HUES64 (cell line): ENCODE data around the gene ARX.

Experiments used
- H3K27ac ChIP-seq: 2 replicates; pipeline ENCODE4 v1.7.0; 2013; ENCODE audit warnings: low read depth, low read length, inconsistent platforms
- H3K27me3 ChIP-seq: 2 replicates; pipeline ENCODE4 v1.6.1; 2013; ENCODE audit warnings: mild to moderate bottlenecking, low read length; ENCODE audit not compliant: insufficient read depth
- H3K36me3 ChIP-seq: 2 replicates; pipeline ENCODE4 v1.6.1; 2013; ENCODE audit warnings: mild to moderate bottlenecking, low read length; ENCODE audit not compliant: insufficient read depth
- H3K4me1 ChIP-seq: 2 replicates; pipeline ENCODE4 v1.6.1; 2013; ENCODE audit warnings: mild to moderate bottlenecking, low read length, moderate library complexity; ENCODE audit not compliant: insufficient read depth
- H3K4me3 ChIP-seq: 2 replicates; pipeline ENCODE4 v1.5.1; 2013; ENCODE audit warnings: mild to moderate bottlenecking, low read length, moderate library complexity
- H3K9ac ChIP-seq: 2 replicates; pipeline ENCODE4 v1.6.1; 2013; ENCODE audit warnings: mild to moderate bottlenecking, low read depth, low read length
- H3K9me3 ChIP-seq: 2 replicates; pipeline ENCODE4 v1.6.1; 2013; ENCODE audit warnings: low read depth, low read length; ENCODE audit not compliant: insufficient read depth
- WGBS: fragments of 150-250, 120-280 bp; methylation state at CpG from one replicate; pipeline ENCODE4 v1.1.7; 2013; ENCODE audit warnings: missing lambda C conversion rate; 5-methylcytosine and 5-hydroxymethylcytosine counted together

ARX gene

DNA sequence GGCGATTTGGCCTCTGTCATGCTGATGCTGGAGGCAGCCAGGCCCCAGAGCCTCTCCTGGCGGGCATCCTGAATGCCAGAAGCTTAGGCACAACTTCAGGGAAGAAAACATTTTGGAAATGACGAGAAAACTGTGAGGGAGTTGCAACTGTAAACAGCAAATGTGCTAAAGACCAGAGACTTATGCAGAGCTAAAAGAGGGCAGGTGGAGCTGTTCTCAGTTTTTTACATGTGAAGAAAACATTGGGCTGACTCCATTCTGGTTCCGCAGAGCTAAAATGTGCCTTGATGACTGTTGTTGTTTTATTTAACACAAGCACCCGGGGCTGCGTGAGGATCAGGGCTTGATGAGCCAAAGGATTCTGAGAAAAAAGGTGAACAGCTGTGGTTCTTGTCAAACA is 10.8 kb upstream of the ARX start:
- Histone ChIP-seq H3K9ac (no peak overlapping the region), H3K4me3 (no peak overlapping the region), H3K9me3 (no peaks in the 10 kb centered on the region), H3K27me3 (peaks cover 40% of the 10 kb centered on the region), H3K4me1 (peaks cover 7% of the 10 kb centered on the region; the same call in 1 of the 2 replicates), H3K27ac (no peak overlapping the region), H3K36me3 (no peaks in the 10 kb centered on the region)
- WGBS, result 67% methylated on average over 6 of the region's 6 CpGs

DNA sequence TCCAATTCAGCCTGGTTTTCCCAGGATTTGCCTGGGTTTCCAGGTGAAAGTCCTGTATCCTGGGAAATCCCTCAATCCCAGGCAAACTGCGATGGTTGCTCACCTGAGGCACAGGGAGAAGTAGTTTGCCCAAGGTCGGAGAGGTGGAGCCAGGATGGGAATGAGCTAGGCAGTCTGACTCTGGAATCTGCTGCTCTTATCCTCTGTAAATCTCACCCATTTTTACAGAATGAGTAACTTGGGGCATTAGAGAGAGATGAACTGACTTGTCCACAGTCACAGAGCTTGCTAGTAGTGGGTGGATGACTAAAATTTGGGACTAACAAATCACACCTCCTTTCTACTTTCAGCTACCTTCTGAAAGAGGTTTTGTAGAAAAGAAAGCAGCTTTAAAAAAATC is 9.8 kb upstream of the ARX start:
- Histone ChIP-seq H3K9me3 (no peaks in the 10 kb centered on the region), H3K4me1 (peaks cover 7% of the 10 kb centered on the region; the same call in 1 of the 2 replicates), H3K36me3 (no peaks in the 10 kb centered on the region), H3K27ac (no peak overlapping the region), H3K27me3 (peaks cover 49% of the 10 kb centered on the region), H3K4me3 (no peak overlapping the region), H3K9ac (no peak overlapping the region)
- 82% methylated on average over 2 of the region's 2 CpGs for WGBS

GRCh38 chrX:25023908-25024307 is 8.1 kb upstream of the ARX start:
- H3K4me3 ChIP-seq, result no peak overlapping the region
- H3K36me3 ChIP-seq, result no peaks in the 10 kb centered on the region
- H3K9me3 ChIP-seq, result no peaks in the 10 kb centered on the region
- WGBS, result 72% methylated on average over 1 of the region's 1 CpG
- peaks cover 66% of the 10 kb centered on the region for H3K27me3 ChIP-seq
- H3K27ac ChIP-seq, result no peak overlapping the region
- H3K9ac ChIP-seq, result no peak overlapping the region
- peaks cover 12% of the 10 kb centered on the region; the same call in 1 of the 2 replicates for H3K4me1 ChIP-seq

DNA sequence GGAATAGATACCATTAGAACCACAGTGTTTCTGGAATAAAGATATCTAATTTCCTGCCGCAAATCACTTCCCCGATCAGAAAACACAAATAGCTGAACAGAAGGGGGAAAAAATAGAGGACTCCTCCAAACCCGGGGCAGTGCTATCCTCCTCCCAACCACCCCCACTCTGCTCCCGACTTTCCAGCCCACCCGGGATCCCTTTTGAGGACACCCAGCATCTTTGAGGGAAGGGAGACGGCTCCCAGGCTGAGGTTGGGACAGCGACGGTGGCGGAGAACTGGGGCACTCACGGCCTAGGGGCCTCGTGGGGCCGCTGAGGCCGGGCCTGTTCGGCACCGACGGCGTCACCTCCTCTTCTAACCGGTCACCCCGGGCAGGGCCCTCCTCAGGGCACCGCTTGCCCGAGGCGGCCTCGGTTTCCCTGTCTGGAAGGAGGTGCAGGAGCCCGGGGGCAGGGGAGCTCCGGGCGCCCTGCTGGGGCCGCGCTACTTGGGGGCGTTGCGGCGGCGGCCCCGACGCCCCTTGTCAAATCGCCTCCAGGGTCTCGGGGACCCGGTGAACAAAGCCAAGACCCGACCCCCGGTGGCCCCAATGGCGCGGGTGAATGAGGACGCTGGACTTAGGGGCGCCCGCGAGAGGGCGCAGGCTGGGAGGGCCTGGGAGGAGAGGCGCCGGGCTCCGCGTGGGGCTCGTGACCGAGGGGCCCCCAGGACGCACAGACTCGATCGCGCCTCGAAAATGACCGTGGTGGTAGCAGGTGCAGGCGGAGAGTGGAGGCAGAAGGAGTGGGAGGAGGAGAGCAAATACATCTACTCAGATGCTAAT is 6.9 kb upstream of the ARX start:
- H3K4me1 ChIP-seq, result peaks cover 12% of the 10 kb centered on the region; the same call in 1 of the 2 replicates

DNA sequence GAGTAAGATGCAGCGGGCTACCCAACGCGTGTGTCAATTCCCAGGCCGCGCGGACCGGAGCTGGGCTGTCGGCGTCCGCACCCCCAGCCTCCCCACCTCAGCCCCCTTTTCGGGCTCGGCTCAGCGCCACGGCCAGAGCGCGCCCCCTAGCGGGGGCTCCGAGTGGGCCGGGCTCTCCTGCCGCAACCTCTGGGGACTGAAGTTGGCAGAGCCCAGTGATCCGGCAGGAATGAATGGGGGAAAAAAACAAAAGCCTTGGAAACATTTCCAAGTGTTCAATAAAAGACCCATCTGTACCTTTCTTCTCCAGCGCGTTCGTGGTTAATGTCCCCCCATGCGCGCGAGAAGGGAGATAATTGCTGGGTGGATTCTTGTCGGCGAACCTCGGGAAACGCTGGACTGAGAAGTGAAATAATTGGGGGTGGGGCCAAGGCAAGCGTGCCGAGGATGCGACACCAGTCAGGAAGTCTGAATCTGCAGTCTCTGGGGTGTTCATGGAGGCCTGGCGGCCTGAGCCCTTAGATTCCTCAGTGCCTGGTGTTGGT is 5.2 kb upstream of the ARX start:
- no peaks in the 10 kb centered on the region for H3K36me3 ChIP-seq
- H3K9ac ChIP-seq, result no peak overlapping the region
- WGBS, result 2% methylated on average over 34 of the region's 35 CpGs
- peaks cover 95% of the 10 kb centered on the region for H3K27me3 ChIP-seq
- no peaks in the 10 kb centered on the region for H3K9me3 ChIP-seq
- H3K4me1 ChIP-seq, result peaks cover 12% of the 10 kb centered on the region; the same call in 1 of the 2 replicates
- no peak overlapping the region for H3K27ac ChIP-seq
- H3K4me3 ChIP-seq, result peak overlapping the region; percentile 45

More for the DNA sequence above, 6.9 kb upstream of the ARX start:
- no peak overlapping the region for H3K9ac ChIP-seq
- H3K27ac ChIP-seq, result no peak overlapping the region
- H3K27me3 ChIP-seq, result peaks cover 78% of the 10 kb centered on the region
- no peaks in the 10 kb centered on the region for H3K36me3 ChIP-seq
- 2% methylated on average over 56 of the region's 59 CpGs for WGBS
- H3K4me3 ChIP-seq, result peak overlapping the region; percentile 29
- no peaks in the 10 kb centered on the region for H3K9me3 ChIP-seq

- H3K9ac ChIP-seq, result no peak overlapping the region
- peaks cover 12% of the 10 kb centered on the region; the same call in 1 of the 2 replicates for H3K4me1 ChIP-seq
- H3K27ac ChIP-seq, result no peak overlapping the region
- peaks cover 97% of the 10 kb centered on the region for H3K27me3 ChIP-seq
- H3K36me3 ChIP-seq, result no peaks in the 10 kb centered on the region
- H3K9me3 ChIP-seq, result no peaks in the 10 kb centered on the region
- peak overlapping the region; percentile 39 for H3K4me3 ChIP-seq
- 0% methylated on average over 22 of the region's 27 CpGs for WGBS
Measured at GRCh38 chrX:25020391-25020904, 4.7 kb upstream of the ARX start.

DNA sequence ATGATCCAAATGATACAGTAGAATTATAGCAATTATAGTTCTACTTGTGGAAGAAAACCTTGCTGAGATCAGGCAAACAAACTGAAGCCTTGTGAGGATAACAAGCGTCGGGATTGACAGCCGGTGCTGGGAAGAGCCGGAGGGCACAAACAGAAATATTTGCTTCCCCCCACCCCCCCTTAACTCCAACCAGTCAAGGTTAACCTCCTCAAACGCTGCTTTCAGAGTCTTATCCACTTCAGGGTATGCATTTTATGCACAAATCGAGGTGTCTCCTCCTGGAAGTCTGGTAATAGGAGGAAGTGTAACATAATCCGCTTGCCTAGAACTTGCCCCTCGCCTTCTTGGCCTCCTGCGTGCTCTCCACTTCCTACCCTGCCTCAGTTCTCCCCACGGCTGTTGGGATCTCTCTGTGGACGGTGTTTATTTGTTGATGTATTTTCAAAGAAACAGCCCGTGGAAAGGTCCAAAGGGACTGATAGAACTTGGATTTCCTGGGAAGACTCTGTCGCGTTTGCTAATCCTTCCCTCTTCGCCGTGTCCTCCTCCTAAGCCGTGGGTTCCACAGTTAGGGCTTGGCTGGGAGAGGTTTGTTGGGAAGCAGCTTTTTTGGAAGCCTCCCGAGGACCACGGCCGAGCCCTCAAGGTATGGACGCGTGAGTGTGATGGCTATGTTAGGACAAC is 4.1 kb upstream of the ARX start:
- peaks cover 12% of the 10 kb centered on the region; the same call in 1 of the 2 replicates for H3K4me1 ChIP-seq
- no peak overlapping the region for H3K9ac ChIP-seq
- H3K36me3 ChIP-seq, result no peaks in the 10 kb centered on the region
- H3K27me3 ChIP-seq, result peaks cover 99% of the 10 kb centered on the region
- no peak overlapping the region for H3K27ac ChIP-seq
- H3K4me3 ChIP-seq, result peak overlapping the region; percentile 39
- H3K9me3 ChIP-seq, result no peaks in the 10 kb centered on the region
- 4% methylated on average over 14 of the region's 22 CpGs for WGBS

GRCh38 chrX:25018682-25019081 is 2.9 kb upstream of the ARX start:
- H3K4me3 ChIP-seq, result no peak overlapping the region
- peaks cover 11% of the 10 kb centered on the region; the same call in 1 of the 2 replicates for H3K4me1 ChIP-seq
- peaks cover 99% of the 10 kb centered on the region for H3K27me3 ChIP-seq
- no peaks in the 10 kb centered on the region for H3K36me3 ChIP-seq
- WGBS, result no CpG with 5 or more reads among the region's 3 CpGs
- H3K27ac ChIP-seq, result no peak overlapping the region
- no peaks in the 10 kb centered on the region for H3K9me3 ChIP-seq
- H3K9ac ChIP-seq, result no peak overlapping the region

GRCh38 chrX:25017667-25018247 is 2.0 kb upstream of the ARX start:
- Histone ChIP-seq H3K4me1 (peaks cover 5% of the 10 kb centered on the region; the same call in 1 of the 2 replicates), H3K9ac (no peak overlapping the region), H3K9me3 (no peaks in the 10 kb centered on the region), H3K36me3 (no peaks in the 10 kb centered on the region), H3K27ac (no peak overlapping the region), H3K27me3 (peaks cover 98% of the 10 kb centered on the region), H3K4me3 (peak overlapping the region; percentile 28; the same call in 1 of the 2 replicates)
- WGBS, result under 1% methylated on average over 23 of the region's 32 CpGs

- Histone ChIP-seq H3K36me3 (no peaks in the 10 kb centered on the region), H3K27me3 (peaks cover 98% of the 10 kb centered on the region), H3K4me1 (peaks cover 5% of the 10 kb centered on the region; the same call in 1 of the 2 replicates), H3K4me3 (peak overlapping the region; percentile 28; the same call in 1 of the 2 replicates), H3K9me3 (no peaks in the 10 kb centered on the region), H3K27ac (no peak overlapping the region), H3K9ac (no peak overlapping the region)
- WGBS, result under 1% methylated on average over 12 of the region's 17 CpGs
Measured at GRCh38 chrX:25016938-25017598, 1.3 kb upstream of the ARX start.
